VCaP (cell line): Measurements from ENCODE around the gene TRAPPC12.

Experiments used
- H3K27ac ChIP-seq: fragments of 450-650 bp; 2 replicates; pipeline ENCODE4 v1.5.1; 2017
- CTCF ChIP-seq: fragments of 450-650 bp; conservative IDR thresholded peaks from 2 replicates; pipeline ENCODE4 v1.5.1; 2017; ENCODE audit warnings: mild to moderate bottlenecking, moderate library complexity

The TRAPPC12 gene

DNA sequence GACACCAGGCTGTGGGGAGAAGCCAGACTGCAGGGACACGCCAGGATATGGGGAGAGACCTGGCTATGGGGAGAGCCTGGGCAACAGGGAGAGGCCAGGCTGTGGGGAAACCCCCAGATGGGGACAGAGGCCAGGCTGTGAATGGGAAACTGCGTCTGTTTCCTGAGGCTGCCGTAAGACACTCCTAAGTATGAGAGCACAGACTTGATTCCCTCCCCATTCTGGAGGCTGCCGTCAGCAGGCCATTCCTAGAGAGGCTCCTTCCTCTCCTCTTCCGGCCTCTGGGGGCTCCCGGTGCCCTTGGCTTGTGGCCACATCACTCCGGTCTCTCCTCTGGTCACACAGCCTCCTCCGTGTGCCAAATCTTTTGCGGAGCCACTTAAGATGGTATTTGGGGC is 107.5 kb downstream of the TRAPPC12 start:
- no peak for TF ChIP-seq CTCF

DNA sequence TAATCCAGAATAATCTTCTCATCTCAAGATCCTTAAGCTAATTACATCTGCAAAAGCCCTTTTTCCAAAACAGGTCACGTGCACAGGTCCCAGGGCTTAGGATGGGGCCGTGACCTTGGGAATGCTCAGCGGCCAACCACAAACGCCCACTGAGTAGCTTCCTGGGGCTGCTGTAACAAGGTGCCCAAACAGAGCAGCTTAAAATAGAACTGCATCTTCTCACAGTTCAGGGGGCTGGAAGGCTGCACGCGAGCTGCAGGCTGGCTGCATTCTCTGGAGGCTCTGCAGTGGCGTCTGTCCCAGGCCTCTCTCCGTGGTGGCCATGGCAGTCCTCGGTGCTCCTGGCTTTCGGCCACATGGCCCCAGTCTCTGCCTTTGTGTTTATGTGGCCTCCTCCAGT is 107.9 kb downstream of the TRAPPC12 start:
- TF ChIP-seq CTCF = no peak
- H3K27ac ChIP-seq = no peak overlapping the region

More for the DNA sequence above, 107.5 kb downstream of the TRAPPC12 start:
- H3K27ac ChIP-seq = no peak overlapping the region

DNA sequence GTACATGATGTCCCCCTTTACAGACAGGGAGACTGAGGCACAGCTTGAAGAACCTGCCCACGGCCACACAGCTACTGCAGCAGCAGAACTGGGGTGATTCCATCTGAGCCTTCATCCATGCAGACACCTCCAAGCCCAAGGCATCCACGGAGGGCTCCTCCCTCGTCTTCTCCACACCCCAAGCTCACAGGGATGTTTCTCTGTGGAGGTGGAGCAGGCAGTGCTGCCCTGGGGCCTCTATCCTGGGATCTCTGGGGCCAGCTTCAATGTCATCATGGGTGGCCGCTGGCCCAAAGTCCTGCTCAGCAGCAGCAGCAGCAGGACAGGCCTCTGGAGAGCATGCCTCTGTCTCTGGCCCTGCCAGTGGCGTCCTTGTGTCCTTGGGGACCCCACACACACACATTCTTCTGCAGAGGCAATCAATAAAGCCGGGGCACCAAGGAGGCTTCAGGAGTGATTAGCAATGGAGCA is 108.6 kb downstream of the TRAPPC12 start:
- H3K27ac ChIP-seq = no peak overlapping the region
- TF ChIP-seq CTCF = no peak

- no peak overlapping the region for H3K27ac ChIP-seq
- TF ChIP-seq CTCF = no peak
Observed at GRCh38 chr2:3488855-3489763, 109.6 kb downstream of the TRAPPC12 start.

DNA sequence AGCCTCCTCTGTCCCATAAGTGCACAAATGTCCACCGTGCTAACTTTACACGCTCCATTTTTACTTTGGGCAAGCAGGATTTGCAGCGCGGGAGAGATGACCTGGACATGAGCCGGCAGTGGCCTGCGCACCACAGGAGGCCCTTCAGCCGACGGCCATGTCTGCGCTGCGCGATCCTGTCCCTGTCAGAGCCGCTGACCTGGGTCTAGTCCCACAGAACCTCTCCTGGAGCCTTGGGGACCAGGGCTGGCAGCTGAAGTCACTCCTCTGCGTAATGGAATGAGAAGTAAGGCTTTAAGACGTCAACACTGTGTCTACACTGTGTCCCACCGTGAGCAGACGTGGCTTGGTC is 110.2 kb downstream of the TRAPPC12 start:
- H3K27ac ChIP-seq = no peak overlapping the region
- TF ChIP-seq CTCF = no peak

- TF ChIP-seq CTCF = no peak
- no peak overlapping the region for H3K27ac ChIP-seq
Observed at GRCh38 chr2:3490191-3491170, 111.0 kb downstream of the TRAPPC12 start.

GRCh38 chr2:3491306-3491705 is 111.8 kb downstream of the TRAPPC12 start:
- no peak for TF ChIP-seq CTCF
- H3K27ac ChIP-seq = no peak overlapping the region
